Stomach smooth muscle (tissue), 2 donors: ENCODE results near the gene CCDC187.

ENCODE experiments used
- H3K27ac ChIP-seq: one replicate; pipeline ENCODE4 v1.7.0; 2013; ENCODE audit warnings: mild to moderate bottlenecking, low read length, inconsistent platforms
- H3K27me3 ChIP-seq, 2 donors: one replicate each; pipeline ENCODE4 v1.7.0; 2013; ENCODE audit warnings: low read length in 2 of 2; ENCODE audit not compliant: insufficient read depth in 2 of 2, control insufficient read depth in 1 of 2
- H3K36me3 ChIP-seq, 2 donors: one replicate each; pipeline ENCODE4 v1.7.0; 2013; ENCODE audit warnings: low read length in 2 of 2; ENCODE audit not compliant: control insufficient read depth in 2 of 2, insufficient read depth in 2 of 2
- H3K4me1 ChIP-seq: one replicate; pipeline ENCODE4 v1.7.0; 2013; ENCODE audit warnings: low read length; ENCODE audit not compliant: control insufficient read depth, insufficient read depth
- H3K4me3 ChIP-seq, 2 donors: one replicate each; pipeline ENCODE4 v1.7.0; 2013; ENCODE audit warnings: low read length in 2 of 2
- H3K9ac ChIP-seq, 2 donors: one replicate each; pipeline ENCODE4 v1.7.0; 2013; ENCODE audit warnings: low read length in 2 of 2, mild to moderate bottlenecking in 1 of 2
- H3K9me3 ChIP-seq, 2 donors: one replicate each; pipeline ENCODE4 v1.7.0; 2013; ENCODE audit warnings: low read length in 2 of 2; ENCODE audit not compliant: control insufficient read depth in 2 of 2
- donor health status: healthy.
- donor health status: Pancreatic carcinoma.

The CCDC187 gene

DNA sequence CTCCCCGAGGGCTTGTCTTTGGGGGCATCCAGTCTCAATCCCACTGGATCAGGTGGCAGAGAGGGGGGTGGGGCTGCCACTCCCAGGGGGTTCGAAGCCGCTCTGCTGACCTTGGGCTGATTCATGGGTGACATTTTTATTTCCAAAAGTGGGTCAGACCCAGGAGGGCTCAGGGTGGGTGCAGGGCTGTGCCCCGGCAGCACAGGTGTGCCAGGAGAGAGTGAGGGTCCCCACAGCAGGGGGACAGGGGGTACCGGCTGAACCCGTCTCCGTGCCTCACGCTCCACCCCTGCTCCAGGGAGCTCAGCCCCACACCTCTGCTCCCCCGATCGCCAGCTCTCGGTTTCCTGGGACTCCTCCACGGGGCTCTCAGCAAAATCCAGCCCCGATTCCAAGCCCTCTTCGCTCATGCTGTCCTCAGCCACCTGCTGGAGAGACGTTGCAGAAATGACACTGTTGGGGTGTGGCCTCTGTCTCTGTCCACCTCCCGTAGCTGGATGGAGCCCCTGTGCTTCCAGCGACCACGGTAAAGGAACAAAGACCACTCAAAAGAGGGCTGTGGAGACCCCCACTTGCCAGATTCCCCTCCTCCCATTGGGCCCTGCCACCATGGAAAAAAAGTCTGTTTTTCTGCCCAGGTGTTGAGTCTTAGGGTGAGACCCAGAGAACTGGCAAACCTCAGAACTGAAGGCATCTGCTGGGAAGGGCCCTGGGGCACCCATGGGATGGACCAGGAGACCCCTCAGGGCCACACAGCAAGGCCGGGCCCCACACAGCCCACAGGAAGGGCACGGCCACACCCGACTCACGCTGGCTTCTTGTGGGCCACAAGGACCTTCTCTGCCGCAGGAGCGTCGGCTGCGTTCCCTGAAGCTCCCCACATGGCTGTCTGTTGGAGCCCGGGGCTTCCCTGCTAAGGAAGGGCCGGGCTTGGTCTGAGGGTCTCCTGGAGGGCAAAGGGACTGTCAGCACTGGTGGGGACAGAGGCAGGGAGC lies 47.7 kb downstream of the CCDC187 start:
- Histone ChIP-seq H3K27ac (no peak overlapping the region), H3K4me1 (no peaks in the 10 kb centered on the region), H3K9me3 (no peaks in the 10 kb centered on the region), H3K36me3 (no peaks in the 10 kb centered on the region), H3K9ac (no peak overlapping the region), H3K4me3 (no peak overlapping the region), H3K27me3 (peaks cover 6 to 10% of the 10 kb centered on the region in 2 donors)

DNA sequence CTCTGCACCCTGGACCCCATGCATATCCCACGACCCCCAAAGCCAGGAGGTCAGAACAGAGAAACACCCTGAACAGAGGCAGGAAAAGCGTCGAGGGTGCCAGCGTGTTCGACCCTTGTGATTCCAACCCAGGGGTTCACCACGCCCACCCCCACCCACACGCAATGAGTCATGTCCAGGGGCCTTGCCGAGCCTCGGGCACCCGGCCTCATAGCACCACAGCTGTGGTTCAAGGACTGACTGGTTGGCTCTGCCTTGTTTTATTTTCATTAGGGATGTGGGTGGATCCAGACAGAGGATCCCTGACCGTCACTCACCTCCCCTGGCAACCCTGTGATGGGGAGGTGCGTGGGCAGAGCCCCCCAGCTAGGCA lies 48.7 kb downstream of the CCDC187 start:
- Histone ChIP-seq H3K36me3 (no peaks in the 10 kb centered on the region), H3K4me3 (no peak overlapping the region), H3K9ac (no peak overlapping the region), H3K27ac (no peak overlapping the region), H3K9me3 (no peaks in the 10 kb centered on the region), H3K27me3 (peaks cover 6 to 10% of the 10 kb centered on the region in 2 donors), H3K4me1 (no peaks in the 10 kb centered on the region)

DNA sequence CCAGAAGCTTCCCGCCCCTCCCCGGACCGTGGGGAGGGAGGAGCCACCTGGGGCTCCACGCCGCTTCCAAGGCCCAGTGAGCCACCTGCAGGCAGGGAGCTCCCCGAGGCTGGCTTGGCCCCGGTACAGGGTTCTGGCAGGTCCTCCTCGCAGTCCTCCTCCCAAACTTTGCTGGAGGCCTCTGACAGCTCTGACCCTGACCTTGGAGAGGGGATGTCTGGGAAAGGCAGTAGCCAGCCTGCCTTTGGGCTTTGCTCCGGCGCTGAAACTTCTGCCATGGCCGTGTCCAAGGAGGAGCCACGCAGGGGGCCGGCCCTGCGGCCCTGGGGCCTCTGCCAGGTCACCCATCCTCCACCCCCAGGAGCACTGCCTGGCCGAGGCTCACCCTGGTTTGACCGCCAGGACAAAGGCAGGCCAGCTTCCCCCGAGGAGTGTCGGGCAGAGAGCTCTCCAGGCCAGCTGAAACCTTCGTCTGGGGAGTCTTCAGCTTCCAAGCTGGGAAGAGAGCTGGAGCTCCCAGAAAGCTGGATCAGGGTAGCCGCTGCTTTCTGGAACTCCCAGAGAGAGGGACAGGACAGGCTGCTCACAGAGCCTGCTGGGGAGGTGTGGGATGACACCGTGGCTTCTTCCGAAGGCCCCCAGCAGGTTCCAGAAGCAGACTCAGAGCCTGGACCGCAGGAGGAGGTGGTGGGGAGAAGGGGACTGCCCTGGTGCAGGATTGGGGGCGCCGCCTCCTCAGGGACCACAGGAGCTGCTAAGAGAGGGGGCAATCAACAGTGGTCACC lies 49.3 kb downstream of the CCDC187 start:
- no peak overlapping the region for H3K4me3 ChIP-seq
- H3K9me3 ChIP-seq = no peaks in the 10 kb centered on the region
- no peaks in the 10 kb centered on the region for H3K36me3 ChIP-seq
- H3K27me3 ChIP-seq = peaks cover 6 to 10% of the 10 kb centered on the region in 2 donors
- no peak overlapping the region for H3K27ac ChIP-seq
- H3K4me1 ChIP-seq = no peaks in the 10 kb centered on the region
- H3K9ac ChIP-seq = no peak overlapping the region

DNA sequence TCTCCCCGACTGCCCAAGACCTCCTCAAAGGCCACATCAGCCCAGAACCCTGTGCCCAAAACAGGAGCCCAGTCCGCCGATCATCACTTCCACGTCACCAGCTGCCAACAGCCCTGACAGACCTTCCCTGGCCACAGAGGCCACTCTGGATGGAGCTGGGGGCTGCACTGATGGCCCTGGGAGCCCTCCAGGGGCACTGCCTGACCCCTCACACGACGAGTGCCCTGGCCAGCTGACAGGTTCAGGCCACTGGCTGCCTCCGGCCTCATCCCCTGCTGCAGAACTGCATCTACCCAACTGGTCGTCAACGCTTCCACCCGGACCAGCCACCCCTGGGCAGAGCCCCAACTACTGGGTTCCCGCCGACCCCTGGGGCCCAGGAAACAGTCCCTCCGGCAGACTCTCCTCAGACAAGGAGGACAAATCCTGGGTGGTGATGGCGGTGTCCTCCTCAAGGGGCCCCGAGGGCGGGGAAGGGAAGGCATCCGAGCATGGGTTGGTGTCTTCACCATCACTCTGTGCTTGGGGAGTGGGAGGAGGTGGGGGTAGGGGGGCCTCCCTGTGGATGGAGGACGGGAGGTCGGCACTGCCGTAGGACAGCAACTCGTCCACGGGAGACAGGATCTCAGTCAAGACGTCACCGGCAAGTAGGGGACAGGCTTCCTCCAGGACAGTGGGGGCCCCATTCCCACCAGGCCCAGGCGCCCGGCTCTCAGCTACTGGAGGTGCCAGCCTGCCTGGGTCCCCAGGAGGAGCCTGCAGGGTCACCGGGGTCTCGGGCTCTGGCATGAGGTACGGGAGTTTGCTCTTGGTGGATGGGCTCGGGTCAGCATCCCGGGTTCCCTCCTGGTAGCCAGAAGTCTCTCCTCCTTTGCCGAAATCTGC lies 50.4 kb downstream of the CCDC187 start:
- Histone ChIP-seq H3K36me3 (no peaks in the 10 kb centered on the region), H3K4me1 (no peaks in the 10 kb centered on the region), H3K4me3 (no peak overlapping the region), H3K27ac (no peak overlapping the region), H3K27me3 (peaks cover 6 to 10% of the 10 kb centered on the region in 2 donors), H3K9me3 (no peaks in the 10 kb centered on the region), H3K9ac (no peak overlapping the region)

DNA sequence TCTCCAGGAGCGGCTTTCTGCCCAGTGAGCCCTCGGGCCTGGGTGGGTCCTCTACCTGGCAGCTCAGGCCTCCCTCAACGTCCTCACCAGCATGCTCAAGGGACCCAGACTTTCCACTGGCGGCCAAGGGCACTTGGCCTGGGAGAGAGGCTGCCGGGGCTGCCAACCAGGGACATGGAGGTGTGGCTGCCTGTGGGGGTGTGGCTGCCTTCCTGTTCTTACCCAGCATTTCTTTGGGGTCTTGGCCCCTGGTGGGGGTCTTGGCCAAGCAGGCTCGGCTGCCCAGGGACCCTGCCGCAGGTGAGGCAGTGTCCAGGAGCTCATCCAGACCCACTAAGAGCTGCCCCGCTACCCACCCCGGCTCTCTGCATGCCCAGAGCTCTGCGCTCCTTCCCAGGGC lies 51.0 kb downstream of the CCDC187 start:
- Histone ChIP-seq H3K27me3 (peaks cover 4 to 10% of the 10 kb centered on the region in 2 donors), H3K9me3 (no peaks in the 10 kb centered on the region), H3K36me3 (no peaks in the 10 kb centered on the region), H3K4me1 (no peaks in the 10 kb centered on the region), H3K4me3 (no peak overlapping the region), H3K27ac (no peak overlapping the region), H3K9ac (no peak overlapping the region)

DNA sequence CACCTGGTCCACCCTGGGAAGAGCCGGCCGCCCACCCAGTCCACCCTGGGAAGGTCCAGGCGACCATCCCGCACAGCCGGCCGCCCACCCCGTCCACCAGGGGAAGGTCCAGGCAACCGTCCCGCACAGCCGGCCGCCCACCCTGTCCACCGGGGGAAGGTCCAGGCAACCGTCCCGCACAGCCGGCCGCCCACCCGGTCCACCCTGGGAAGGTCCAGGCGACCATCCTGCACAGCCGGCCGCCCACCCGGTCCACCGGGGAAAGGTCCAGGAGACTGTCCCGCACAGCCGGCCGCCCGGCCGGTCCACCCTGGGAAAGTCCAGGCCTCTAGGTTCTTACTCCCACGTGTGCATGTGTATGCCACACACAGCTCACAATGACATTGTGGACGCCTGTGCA lies 51.6 kb downstream of the CCDC187 start:
- Histone ChIP-seq H3K36me3 (no peaks in the 10 kb centered on the region), H3K9ac (no peak overlapping the region), H3K4me1 (no peaks in the 10 kb centered on the region), H3K27ac (no peak overlapping the region), H3K4me3 (no peak overlapping the region), H3K9me3 (no peaks in the 10 kb centered on the region), H3K27me3 (peaks cover 4 to 10% of the 10 kb centered on the region in 2 donors)

DNA sequence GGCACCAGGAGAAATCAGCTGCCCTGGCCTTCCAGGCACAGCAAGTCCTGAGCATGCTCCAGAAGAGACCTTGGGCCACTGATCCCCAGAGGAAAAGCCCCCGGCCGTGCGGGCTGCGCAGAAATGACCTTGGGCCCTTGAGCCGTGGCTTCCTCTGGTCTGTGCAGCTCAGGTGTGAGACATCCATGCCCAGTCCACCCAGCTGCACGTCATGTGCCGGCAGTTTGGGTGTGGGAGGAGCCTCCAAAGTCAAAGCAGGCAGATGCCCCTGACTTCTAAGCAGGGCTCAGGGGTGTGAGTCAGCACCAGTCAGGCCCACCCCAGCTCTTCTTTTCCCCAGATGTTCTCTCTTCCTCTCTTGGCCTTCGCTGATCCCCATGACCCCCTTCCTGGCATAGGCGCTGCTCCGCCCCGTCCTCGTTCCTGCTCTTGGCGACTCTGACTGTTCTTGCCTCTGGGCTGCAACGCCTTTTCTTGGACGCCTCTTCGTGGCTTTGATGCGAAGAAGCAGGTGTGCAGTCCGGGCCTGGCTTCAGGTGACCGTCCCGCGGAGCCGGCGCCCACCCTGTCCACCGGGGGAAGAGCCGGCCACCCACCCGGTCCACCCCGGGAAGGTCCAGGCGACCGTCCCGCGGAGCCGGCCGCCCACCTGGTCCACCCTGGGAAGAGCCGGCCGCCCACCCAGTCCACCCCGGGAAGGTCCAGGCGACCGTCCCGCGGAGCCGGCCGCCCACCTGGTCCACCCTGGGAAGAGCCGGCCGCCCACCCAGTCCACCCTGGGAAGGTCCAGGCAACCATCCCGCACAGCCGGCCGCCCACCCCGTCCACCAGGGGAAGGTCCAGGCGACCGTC lies 52.4 kb downstream of the CCDC187 start:
- no peaks in the 10 kb centered on the region for H3K4me1 ChIP-seq
- H3K4me3 ChIP-seq = no peak overlapping the region
- no peak overlapping the region for H3K9ac ChIP-seq
- peaks cover 4 to 10% of the 10 kb centered on the region in 2 donors for H3K27me3 ChIP-seq
- no peaks in the 10 kb centered on the region for H3K9me3 ChIP-seq
- no peak overlapping the region for H3K27ac ChIP-seq
- H3K36me3 ChIP-seq = no peaks in the 10 kb centered on the region

DNA sequence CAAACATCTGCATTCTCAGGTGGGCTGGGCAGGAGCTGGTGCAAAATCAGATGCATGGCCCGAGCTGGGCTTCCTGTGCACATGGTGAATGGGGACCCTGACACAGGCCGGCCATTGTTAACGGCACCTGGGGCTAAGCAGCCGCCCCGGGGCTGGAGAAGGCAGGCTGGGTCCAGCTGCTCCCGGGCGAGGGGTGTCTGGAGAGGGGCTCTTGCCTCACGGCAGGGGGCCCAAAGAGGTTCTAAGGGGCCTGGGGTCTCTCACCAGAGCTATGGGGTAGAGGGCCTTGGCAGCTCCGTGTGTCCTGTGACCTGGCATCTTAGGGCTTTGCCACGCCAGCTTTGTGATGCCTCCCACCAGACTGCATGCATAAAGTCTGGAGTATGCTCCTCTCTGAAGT lies 53.2 kb downstream of the CCDC187 start:
- Histone ChIP-seq H3K4me3 (no peak overlapping the region), H3K27ac (no peak overlapping the region)

DNA sequence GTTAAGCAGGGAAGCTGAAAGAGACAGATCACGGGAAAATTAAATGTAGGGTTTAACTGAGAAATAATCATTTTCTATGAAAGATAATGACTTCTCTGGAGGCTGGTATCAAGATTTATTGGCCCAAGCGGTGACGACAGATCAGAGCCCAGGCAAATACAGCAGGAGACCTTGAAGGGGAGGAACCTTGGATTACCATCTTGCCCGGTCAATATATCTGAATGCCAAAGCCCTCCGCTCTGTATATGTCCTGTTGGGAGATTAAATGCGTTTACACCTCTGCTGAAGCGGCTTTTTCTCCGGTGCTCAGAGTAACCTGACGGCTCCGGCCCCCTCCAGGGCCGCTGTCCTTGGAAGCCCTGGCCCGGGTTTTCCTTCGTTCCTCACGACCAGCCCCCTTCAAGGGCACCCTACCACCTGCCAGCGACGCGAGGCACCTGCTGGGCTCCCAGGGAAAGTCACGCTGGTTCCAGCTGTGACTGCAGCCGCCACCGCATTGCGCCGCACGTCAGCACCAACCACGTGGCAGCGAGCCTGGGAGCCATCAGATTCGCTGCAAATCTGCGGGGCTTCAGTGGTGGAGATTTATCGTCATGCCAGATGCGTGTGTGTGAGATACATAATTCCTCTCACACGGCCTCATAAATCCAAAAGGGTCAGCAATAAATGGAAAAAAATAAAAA lies 53.9 kb downstream of the CCDC187 start:
- H3K4me3 ChIP-seq = no peak overlapping the region
- H3K9ac ChIP-seq = no peak overlapping the region
- H3K4me1 ChIP-seq = peaks cover 4% of the 10 kb centered on the region
- no peaks in the 10 kb centered on the region for H3K9me3 ChIP-seq
- no peak overlapping the region for H3K27ac ChIP-seq
- H3K27me3 ChIP-seq = peaks cover 2 to 7% of the 10 kb centered on the region in 2 donors
- H3K36me3 ChIP-seq = no peaks in the 10 kb centered on the region

More for the DNA sequence above, 53.2 kb downstream of the CCDC187 start:
- Histone ChIP-seq H3K9me3 (no peaks in the 10 kb centered on the region), H3K9ac (no peak overlapping the region), H3K36me3 (no peaks in the 10 kb centered on the region), H3K4me1 (no peaks in the 10 kb centered on the region), H3K27me3 (peaks cover 4 to 10% of the 10 kb centered on the region in 2 donors)
